ENCODE results near the gene RIPPLY2.

RIPPLY2 gene

DNA sequence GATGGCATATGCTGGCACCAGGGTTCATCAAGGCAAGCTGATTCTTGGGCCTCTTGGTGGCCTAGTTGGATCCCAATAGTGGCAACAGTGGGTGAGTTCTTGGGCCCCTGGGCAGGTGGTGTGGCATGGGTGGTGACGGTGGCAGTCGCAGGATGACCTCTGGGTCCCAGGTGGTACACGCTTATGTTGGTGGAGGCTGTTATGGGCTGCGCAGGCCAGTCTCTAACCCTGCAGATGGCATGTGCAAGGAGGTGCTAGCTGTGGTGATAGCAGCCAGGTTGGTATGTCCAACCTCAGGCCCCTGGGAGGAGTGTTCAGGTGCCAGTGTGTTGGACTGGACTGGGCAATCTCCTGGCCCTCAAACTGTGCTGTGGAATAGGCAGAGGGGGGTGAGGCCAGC is 52.5 kb downstream of the RIPPLY2 start:
- H3K4me1 Mint-ChIP-seq = peaks cover 7% of the 10 kb centered on the region
- H3K27me3 Mint-ChIP-seq = no peaks in the 10 kb centered on the region
- peaks cover 33% of the 10 kb centered on the region for H3K9me3 Mint-ChIP-seq
- H3K36me3 Mint-ChIP-seq = peaks cover 9% of the 10 kb centered on the region
- CTCF ChIA-PET = no interaction called here
- no peak overlapping the region for H3K27ac Mint-ChIP-seq
- DNase-seq = no peak
- H3K4me3 Mint-ChIP-seq = no peak overlapping the region
